Activated T-cell treated with anti-CD3 and anti-CD28 coated beads for 1 hour (primary cell): ENCODE measurements around the gene CDT1.
"Not testable (repeated sequence)": the region's sequence is repeated elsewhere in the genome, so short reads cannot be mapped to it uniquely, and the experiment has no call there.

Experiments
- DNase-seq: peaks from one replicate; pipeline ENCODE4 v3.0.0-alpha.2; 2020; ENCODE audit warnings: low read depth

CDT1 gene

DNA sequence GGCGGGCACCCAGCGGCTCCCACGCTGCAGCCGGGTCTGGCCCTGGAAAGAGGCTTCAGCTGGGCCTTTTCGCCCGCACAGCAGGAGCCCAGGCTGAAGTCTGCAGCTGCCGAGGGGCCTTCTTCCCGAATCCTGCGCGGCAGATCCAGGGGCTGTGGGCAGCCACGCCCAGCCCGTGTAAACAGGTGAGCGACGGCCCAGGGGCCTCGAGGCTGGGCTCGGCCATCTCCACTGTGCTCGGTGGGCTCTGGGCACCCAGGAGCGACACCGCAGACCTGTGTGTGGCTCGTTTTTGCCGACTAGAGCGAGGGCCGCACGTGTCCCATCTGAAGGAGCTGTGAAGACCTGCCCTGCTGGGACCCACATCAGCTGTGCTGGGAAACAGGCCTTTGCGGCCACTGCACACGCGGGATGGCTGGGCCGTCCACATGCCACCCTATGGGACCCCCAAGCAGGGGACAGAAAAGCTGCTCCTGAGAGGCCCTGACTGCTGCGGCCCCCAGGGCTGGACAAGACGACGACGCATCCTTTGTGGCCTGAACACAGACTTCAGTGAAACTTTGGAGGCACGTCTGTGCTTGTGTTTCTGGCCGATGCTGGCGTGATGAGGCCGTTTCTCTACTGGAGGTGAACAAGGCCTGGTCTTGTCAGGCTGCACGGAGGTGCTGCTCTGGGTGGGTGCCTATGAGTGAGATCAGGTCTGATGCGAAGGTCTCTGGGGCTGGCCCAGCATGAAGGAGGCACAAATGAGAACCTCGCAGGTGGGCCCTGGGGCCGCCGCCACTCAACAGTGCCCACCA is 13.3 kb downstream of the CDT1 start:
- no peak for DNase-seq

- no peak for DNase-seq
Observed at GRCh38 chr16:88817785-88818574, 14.4 kb downstream of the CDT1 start.

- no peak for DNase-seq
Observed at GRCh38 chr16:88818575-88818874, 14.9 kb downstream of the CDT1 start.

DNA sequence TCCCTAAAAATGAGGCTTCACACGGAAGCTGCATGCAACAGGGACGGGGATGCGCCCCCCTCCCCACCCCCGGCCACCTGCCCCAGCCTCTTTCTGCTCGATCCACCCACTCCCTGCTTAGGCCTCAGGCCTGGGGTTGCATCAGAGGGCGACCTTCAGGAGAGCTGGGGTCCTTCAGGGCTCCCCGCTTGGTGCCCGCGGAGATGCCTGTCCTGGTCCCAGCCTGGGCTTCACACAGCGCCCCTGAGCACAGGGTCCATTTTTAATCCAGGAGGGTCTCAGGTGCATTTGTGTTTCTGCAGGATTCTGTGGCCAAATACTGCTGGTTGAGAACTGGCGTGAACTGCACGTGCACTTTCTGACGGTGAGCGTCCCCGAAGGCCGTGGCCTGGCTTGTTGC is 15.5 kb downstream of the CDT1 start:
- DNase-seq = no peak

DNA sequence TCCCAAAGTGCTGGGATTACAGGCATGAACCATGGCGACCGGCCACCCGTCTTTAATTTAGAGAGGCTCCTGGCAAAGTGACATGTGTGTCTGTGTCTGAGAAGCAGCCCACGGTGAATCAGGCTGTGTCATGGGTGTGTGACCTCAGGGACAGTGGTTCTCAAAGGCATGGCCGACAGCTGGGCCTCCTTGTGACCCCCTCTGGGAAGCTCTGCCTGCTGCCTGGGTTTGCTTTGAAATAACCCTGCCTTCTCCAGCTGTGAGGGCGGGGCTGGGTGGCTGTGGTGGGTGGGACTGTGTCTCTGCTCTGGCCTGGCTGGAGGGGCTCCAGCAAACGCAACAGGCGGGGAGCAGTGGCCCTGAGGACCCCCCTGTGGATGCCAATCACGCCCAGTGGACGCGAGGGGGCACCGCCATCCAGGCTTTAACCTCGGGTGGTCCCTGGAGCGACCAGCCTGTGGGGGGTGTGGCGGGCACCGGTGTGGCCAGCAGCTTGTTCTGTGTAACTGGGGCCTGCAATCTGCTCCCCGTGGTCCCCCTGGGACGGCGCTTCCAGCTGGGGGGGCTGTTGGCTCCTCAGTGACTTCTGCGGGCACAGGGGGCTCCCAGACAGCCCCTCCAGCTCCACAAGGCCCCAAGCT is 16.9 kb downstream of the CDT1 start:
- DNase-seq = no peak

- no peak for DNase-seq
Observed at GRCh38 chr16:88821168-88821850, 17.7 kb downstream of the CDT1 start.

- DNase-seq = no peak
Observed at GRCh38 chr16:88822281-88823040, 18.9 kb downstream of the CDT1 start.

GRCh38 chr16:88823646-88824045 is 20.1 kb downstream of the CDT1 start:
- not testable (repeated sequence) for DNase-seq

DNA sequence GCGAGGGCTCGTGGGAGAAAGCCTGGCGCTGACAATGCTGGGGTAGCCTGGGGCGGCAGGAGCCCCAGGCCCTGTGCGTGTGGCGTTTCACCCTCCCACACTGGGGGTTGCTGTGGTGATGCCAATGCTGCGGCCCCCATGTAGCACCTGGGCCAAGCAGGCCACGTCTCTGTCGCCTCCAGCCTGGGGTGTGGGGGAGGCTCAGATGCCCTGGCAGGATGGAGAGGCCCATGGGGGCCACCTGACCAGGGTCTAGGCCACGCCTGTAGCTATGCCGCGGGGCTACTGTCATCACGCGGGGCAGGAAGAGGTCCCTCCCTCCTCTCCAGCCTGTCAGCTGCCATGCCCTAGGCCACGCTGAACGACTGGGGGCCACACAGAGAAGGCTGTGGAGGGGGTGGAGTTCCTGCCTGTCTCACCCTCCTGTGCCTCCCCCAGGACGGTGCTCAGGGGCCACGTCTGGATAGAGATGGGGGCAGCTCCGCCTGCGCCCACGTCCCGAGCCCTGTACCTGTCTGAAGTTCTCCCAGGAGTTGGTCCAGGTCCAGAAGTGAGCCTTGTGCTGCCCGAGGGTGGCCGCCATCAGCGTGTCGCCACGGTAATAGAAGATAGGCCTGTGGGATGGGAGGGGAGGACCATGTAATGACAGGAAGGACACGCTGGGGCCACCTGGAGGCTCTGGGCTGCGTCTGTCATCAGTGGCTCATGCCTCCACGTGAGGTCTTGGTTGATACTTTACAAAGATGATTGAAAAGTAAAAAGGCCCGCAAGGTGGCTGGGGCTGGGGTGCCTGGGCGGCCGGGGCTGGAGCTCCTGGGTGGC is 20.9 kb downstream of the CDT1 start:
- no peak for DNase-seq

GRCh38 chr16:88825146-88825545 is 21.6 kb downstream of the CDT1 start:
- no peak for DNase-seq

GRCh38 chr16:88826070-88826840 is 22.7 kb downstream of the CDT1 start:
- DNase-seq = no peak

DNA sequence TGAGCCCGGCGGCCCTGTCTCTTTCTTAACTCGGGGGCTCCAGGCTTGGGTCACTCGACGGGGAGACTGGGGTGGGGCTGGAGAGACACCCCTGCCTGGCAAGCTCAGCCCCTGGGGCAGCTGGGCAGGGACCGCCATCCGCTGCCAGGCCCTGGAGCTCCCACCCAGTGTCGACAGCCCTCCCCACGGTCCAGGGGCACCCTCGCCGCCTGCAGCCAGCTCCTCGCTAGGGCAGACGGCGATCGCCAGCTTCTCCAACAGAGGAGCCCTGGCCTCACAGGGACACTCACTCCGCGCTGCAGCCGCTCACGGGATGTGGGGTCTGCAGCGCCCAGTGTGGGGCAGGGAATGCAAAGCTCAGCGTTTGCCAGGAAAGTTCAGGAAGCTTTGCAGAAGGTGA is 24.1 kb downstream of the CDT1 start:
- no peak for DNase-seq

- DNase-seq = no peak
Observed at GRCh38 chr16:88828711-88829110, 25.1 kb downstream of the CDT1 start.

DNA sequence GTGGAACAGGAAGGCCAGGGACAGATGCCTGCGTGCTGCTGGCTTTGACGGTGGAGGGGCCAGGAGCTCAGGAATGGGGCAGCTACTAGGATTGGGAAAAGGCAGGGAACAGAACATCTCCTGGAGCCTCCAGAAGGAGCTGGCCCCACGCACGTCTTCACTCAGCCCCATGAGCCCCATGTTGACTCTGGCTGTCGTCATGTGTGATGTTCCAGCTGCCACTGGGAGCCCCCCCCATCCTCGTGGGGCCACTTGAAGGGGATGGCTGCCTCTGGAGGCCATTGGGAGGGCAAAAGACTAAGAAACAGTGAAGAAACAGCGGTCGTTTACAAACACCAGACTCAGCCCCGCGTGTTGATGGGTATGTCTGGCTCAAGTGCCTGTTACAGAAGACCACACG is 26.7 kb downstream of the CDT1 start:
- DNase-seq = no peak

GRCh38 chr16:88830783-88831182 is 27.2 kb downstream of the CDT1 start:
- DNase-seq = no peak

DNA sequence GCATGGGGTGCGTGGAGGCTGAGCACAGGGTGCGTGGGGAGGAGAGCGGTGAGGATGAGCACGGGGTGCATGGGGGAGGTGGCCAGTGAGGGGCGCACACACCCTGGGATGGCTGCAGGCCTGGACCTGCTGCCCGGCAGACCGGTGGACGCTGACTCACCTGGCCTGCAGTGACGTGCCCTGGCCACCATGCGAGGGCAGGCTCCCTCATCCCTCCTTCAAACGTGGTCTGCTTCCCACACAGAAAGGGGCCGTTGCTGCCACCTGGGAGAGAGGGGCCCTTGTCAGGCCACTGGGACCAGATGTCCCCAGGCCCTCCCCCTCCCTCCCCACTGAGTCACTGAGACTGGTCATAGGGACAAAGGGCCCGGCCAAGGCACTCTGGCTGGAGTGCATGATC is 28.2 kb downstream of the CDT1 start:
- DNase-seq = no peak

DNA sequence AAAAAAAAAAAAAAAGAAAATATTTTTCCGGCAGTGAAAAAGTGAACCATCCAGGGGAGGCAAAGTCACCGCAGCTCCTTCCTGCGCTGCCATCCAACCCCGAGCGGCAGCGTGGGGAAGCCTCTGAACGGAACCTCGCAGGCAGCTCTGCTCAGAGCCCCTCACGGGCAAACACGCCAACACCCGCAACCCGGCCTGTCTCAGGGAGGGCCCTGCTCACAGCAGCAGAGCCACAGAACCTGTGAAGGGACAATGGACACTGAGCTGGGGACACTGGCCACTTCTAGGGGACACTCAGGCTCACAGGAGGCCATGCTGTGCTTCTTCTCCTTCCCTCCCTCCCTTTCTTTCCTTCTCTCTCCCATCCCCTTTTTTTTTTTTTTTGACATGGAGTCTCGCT is 29.5 kb downstream of the CDT1 start:
- DNase-seq = no peak

DNA sequence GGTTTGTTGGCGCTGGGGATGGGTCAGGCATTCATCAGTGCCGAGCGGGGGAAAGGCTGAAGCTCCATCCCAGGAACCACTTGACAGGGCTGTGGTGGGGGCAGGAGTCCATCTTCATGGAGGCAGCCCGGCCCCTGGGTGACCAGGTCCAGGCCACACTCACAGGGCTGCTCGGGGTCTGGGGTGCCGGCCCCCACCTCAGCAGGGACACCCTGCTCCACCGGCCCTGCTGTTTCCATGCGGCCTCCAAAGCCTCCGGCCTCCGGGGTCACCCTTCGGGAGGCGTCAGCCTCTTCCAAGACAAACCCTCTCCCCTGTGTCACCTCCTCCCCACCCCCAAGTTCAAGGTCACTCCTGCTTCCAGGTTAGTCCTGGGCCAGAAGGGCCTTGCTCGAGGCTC is 31.1 kb downstream of the CDT1 start:
- DNase-seq = no peak

- DNase-seq = no peak
Observed at GRCh38 chr16:88835383-88835782, 31.8 kb downstream of the CDT1 start.

- DNase-seq = no peak
Observed at GRCh38 chr16:88835818-88836217, 32.2 kb downstream of the CDT1 start.
